22Rv1 (cell line): ENCODE results near the gene RMC1.

Source experiments
- CTCF ChIP-seq: fragments of 450-650 bp; IDR thresholded peaks from 2 replicates; pipeline ENCODE4 v1.5.1; 2017; ENCODE audit warnings: mild to moderate bottlenecking
- ZFX ChIP-seq: fragments of 450-650 bp; IDR thresholded peaks from 2 replicates; pipeline ENCODE4 v1.6.1; 2017; ENCODE audit warnings: antibody characterized with exemption, borderline replicate concordance

- TF ChIP-seq CTCF (no peak), ZFX (no peak)
Observed at GRCh38 chr18:23573020-23573419, 69.7 kb downstream of the RMC1 start.
